GM18502 (cell line): ENCODE measurements around the gene PTPRT.

Source experiments
- ATAC-seq: cut with Tn5 transposase; IDR thresholded peaks from one replicate; pipeline ENCODE4 v1.9.1; 2021; ENCODE audit warnings: mild to moderate bottlenecking; ENCODE audit not compliant: unreplicated experiment, poor library complexity

Gene PTPRT

GRCh38 chr20:42752620-42753019, 437.1 kb downstream of the PTPRT start:
- no peak for ATAC-seq

DNA sequence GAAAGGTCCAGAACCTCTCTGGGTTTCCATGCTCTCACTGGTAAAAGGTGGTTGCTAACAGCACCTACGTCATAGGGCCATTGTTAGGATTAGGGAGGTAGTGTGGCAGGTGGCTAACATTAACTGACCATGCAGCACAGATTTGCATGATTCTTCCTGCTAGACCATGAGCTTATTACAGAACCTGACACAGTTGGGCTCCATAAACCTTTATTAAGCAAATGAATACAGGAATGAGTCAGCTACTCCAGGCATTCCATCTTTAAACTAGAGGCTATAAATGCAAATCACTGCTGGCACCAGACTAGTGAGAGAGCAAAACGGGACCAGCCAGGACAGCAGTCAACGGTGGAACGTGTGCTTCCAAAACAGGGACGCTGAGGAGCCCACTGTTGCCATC, 440.1 kb downstream of the PTPRT start:
- ATAC-seq: no peak

- ATAC-seq: no peak
Observed at GRCh38 chr20:42747765-42748411, 441.8 kb downstream of the PTPRT start.

DNA sequence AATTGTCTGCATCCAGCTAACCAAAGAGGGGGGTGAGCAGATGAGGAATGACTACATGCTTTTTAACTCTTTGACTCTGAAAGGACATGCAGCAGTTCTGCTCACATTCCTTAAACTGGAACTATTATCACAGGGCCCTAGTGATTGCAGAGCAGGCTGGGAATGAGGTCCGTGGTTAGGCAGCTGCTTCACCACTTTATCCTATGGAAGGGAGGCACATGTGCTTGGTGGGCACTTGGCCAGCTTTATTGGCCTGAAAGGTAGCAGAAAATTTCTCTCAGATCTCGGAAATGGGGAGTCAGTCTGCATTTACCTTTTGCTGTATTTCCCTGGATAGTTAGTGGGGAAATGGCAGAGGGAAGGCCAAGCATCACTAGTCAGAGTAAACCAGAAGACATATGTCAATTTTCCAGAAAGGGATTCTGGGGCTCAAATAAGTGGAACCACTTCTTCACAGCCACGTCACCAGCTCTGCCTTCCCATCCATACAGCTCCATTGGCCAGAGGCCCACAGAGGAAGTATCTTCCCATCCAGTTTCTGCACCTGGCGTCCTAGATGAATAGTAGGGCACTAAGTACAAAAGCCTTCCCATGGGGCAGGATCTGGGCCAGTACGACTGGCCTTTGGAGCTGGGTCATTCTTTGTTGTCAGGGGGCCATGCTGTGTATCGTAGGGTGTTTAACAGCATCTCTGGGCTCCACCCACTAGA, 444.8 kb downstream of the PTPRT start:
- no peak for ATAC-seq

- no peak for ATAC-seq
Observed at GRCh38 chr20:42742926-42743325, 446.8 kb downstream of the PTPRT start.

GRCh38 chr20:42741906-42742305, 447.8 kb downstream of the PTPRT start:
- no peak for ATAC-seq

DNA sequence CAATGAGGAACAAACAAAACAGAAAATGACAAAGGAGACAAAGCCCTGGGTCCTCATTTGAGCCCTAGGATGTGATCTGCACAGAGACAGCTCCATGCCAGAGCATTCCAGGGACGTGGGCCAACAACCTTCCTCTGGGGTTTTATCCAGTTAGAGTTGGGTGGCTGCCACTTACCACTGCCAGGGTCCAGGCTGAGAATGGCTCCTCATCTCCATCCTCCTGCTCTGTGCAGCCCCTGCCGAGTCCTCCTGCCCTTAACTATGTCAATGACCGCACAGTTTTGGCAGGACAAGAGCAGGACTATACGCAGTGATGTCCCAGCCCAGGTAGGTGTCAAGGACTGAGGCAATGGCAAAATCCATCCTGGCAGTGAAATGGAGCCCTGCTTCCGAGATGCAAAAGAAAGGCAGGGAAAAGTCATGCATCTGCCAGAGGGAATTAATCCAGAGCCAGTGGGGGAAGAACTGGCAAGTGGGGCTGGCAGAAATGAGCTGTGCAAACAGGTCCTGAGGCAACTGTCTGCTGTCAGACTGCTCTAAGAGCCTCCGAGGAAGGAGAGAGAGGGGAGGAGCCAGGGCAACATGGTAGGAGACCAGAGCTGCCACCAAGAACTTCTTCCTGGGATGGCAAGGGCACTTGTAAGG, 449.4 kb downstream of the PTPRT start:
- no peak for ATAC-seq

- no peak for ATAC-seq
Observed at GRCh38 chr20:42739683-42740082, 450.0 kb downstream of the PTPRT start.

DNA sequence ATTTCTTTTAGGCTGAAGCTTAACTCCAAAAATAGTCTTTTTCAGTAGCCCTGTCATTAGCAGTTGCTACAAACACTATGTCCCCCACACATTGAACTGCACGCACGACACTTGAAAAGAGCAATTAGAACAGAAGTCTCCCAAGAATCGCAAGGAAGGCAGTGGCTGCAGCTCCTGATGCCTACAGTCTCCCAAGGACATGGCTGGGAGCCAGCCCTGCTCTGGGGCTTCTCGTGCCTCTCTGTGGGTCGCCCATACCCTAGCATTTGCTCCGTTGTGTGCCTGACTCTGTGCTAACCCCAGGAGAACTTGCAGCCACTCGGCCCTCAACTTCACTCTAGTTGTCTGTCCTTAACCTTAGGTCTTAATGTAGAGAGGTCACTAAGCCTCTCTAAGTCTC, 454.2 kb downstream of the PTPRT start:
- ATAC-seq: no peak

DNA sequence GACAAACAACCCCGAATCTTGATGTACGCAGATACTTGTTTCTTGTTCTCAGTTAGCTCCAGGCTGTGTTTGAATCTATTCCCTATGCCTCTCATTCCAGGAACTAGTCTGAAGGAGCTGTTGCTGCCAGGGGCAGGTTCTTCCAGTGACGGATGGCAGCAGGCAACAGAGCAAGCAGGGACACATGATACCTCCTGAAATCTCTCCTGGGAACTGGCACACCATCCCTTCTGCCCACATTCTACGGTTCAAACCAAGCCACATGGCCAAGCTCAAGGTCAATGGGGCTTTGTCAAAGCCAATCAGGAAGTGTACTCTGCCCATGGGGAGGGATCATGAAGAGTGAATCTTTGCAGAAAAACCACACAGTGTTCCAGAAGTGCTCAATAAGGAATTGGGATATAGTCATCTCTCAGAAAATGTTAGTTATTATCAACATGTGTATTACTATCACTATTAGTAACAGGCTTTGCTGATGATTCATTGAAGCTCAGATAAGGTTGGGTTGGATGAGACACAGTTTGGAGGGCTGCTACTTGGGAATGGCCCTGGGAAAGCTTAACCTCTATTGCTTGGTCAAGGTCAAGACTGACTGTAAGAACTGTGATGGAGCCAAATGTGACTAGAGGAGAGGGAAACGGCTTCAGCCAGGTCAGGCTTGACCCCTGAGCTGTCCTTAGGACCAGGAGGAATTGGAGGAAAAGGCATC, 454.9 kb downstream of the PTPRT start:
- no peak for ATAC-seq

- ATAC-seq: no peak
Observed at GRCh38 chr20:42721923-42722322, 467.8 kb downstream of the PTPRT start.

- no peak for ATAC-seq
Observed at GRCh38 chr20:42714298-42715141, 475.2 kb downstream of the PTPRT start.

GRCh38 chr20:42708266-42708665, 481.4 kb downstream of the PTPRT start:
- ATAC-seq: no peak

- ATAC-seq: no peak
Observed at GRCh38 chr20:42706759-42707158, 482.9 kb downstream of the PTPRT start.

- ATAC-seq: no peak
Observed at GRCh38 chr20:42705550-42705949, 484.2 kb downstream of the PTPRT start.

- no peak for ATAC-seq
Observed at GRCh38 chr20:42703744-42704143, 486.0 kb downstream of the PTPRT start.

DNA sequence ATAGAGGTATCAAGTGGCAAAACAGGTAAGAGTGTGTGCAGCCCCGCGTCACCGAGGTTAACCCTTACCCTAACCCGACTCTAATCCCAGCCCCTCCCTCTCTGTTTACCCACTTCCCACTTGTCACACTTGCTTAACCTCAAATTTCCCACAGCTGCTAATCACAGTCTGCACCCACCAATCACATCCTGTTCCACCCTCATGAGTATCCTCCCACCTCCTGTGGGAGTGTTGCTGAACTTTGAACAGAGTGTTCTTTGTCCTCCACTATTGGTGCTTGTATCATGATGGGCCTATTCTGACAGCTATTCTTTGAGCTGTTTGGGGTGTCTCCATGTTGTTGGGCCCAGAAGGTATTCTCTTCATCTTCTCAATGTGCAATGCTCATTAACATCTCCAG, 487.8 kb downstream of the PTPRT start:
- ATAC-seq: no peak

GRCh38 chr20:42700372-42700771, 489.3 kb downstream of the PTPRT start:
- ATAC-seq: no peak

DNA sequence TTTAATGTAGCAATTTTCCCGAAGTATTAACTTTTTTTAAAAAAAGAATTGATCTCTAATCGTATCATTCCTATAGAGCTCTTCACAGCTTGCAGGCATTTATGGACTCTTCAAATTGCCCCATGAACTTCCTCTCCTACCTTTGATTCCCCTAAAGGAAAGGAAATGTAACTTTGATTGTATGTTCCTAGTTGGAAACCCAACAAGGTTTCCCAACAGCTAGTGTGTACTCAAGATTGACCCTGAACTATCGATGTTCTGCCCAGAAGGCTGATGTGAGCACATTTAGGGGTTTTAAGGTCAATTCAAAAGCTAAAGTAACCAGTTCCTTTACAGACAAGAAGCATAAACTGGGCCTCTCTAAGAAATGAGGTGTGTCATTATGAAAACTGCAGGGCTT, 491.7 kb downstream of the PTPRT start:
- no peak for ATAC-seq

DNA sequence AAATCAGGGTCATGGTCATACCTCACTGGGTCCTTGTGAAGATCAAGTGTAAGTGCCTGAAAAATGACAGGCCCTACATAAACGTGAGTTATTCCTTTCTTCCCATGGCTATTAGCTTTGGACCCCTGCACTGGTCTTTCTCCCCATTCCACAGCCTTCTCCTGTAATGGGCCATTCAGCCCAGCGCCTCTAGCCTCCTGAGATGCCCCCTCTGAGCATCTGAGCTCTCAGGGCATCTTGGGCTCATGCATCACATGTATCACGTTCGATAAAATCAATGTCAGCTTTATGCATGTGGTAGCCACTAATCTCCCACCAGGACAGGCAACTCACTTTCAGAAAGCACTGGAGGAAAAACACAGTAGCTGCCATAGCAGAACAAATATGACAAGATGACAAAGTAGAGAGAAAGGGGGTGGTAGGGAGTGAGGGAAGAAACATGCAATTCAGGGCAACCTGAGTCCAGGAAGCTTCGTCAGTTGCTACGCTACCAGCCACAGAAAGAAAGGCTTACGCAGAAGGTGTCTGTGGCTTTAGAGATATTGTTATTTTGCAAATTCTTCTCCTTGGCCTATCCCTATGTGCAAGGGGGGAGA, 498.8 kb downstream of the PTPRT start:
- ATAC-seq: no peak
